ENCODE measurements around the gene OPTN. TPM values are rescaled to one million over a fixed set of nuclear protein-coding genes. Genes with fewer than 3 reads are reported as not detected.
A peak's percentile ranks its signal among the peaks of the same experiment; 100 is the strongest.

OPTN gene
- total RNA-seq, 2 experiments from 2014 or later = 32.0 to 33.0 TPM

DNA sequence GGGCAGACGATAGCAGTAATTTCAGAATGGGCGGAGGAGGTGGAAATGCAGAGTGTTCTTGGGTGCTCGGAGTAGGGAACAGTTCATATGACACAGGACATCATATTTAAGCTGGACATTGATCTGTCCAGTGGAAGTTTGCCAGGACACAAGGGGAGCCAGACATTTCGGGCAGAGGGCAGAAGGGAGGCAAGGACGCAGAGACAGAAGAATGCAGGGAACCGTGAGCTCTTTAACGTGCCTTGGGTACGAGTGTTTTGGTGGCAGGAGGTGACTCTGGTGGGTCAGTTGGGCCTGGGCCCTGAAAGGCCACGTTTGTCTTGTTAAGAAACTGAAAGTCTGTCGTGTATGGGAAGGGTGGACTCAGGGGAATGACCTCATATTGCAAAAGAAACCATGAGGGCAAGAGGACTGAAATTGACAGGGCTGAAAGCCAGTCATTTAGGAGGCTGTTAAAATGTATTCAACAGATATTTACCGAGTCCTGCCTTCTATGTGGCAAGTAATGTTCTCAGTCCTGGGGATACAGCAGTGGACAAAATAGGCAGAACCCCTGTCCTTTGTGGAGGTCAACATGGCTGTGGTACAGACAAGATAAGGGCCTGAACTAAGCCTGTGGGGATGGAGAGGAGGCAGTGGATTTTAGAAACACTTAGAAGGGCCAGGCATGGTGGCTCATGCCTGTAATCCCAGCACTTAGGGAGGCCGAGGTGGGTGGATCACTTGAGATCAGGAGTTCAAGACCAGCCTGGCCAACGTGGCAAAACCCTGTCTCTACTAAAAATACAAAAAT lies 2.2 kb downstream of the OPTN start:
- no peaks in the 10 kb centered on the region for H3K9me3 Mint-ChIP-seq
- peaks cover 7% of the 10 kb centered on the region for H3K36me3 Mint-ChIP-seq (ENCODE audit: low read depth)
- H3K27me3 Mint-ChIP-seq = no peaks in the 10 kb centered on the region
- CTCF ChIA-PET = interaction anchor here (1.0 kb wide), 1 partner anchor 210 kb away, joined by 3 read pairs; no protein-coding TSS in a partner anchor
- peaks cover 45% of the 10 kb centered on the region for H3K4me1 Mint-ChIP-seq (ENCODE audit: low read depth)
- POLR2A ChIA-PET = no interaction called here
- H3K4me3 Mint-ChIP-seq = peak overlapping the region; percentile 28
- intact Hi-C loops (cut with micrococcal nuclease) = no loop called here
- ATAC-seq (no peak), DNase-seq (no peak)
- peak overlapping the region; percentile 28 for H3K27ac Mint-ChIP-seq
- TF ChIP-seq, protein P1, sequence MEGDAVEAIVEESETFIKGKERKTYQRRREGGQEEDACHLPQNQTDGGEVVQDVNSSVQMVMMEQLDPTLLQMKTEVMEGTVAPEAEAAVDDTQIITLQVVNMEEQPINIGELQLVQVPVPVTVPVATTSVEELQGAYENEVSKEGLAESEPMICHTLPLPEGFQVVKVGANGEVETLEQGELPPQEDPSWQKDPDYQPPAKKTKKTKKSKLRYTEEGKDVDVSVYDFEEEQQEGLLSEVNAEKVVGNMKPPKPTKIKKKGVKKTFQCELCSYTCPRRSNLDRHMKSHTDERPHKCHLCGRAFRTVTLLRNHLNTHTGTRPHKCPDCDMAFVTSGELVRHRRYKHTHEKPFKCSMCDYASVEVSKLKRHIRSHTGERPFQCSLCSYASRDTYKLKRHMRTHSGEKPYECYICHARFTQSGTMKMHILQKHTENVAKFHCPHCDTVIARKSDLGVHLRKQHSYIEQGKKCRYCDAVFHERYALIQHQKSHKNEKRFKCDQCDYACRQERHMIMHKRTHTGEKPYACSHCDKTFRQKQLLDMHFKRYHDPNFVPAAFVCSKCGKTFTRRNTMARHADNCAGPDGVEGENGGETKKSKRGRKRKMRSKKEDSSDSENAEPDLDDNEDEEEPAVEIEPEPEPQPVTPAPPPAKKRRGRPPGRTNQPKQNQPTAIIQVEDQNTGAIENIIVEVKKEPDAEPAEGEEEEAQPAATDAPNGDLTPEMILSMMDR (IDR thresholded peaks at IDR 0.05) = no peak

DNA sequence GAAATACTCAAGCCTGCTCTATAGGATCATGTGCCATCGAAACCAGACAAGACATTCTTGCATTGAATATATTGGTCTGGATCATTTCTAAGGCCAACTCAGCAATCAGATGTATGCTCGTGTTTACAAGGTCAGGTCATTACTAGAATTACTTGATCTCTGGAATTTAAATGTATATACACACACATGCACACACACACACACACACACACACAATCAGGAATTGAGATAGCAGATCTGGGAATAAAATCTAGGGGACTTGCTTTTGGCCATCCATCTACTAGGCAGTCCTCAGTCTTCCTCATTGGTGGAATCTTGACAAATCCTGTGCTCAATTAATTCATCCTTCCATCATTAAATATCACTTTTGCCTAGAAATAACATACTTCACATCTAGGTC lies 3.6 kb downstream of the OPTN start:
- intact Hi-C loops (cut with micrococcal nuclease) = no loop called here
- CTCF ChIA-PET = no interaction called here
- peaks cover 54% of the 10 kb centered on the region for H3K4me1 Mint-ChIP-seq (ENCODE audit: low read depth)

DNA sequence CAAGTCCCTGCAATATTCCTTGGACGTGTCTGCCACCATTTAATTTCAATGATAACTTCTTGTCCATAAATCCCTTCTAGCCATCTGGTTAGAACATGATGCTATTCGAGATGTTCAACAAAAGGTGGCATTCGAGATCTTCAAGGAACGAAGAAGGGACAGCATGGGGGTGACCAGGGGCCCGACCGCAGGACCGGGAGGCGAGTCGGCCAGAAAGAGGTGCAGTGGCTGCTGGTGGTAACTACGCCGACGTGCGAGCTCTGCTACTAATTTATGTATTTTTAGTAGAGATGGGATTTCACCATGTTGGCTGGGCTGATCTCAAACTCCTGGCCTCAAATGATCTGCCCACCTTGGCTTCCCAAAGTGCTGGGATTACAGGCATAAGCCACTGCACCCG lies 4.7 kb downstream of the OPTN start:
- CTCF ChIA-PET = interaction anchor here (0.6 kb wide), 1 partner anchor 21 kb away, joined by 3 read pairs; no protein-coding TSS in a partner anchor
- POLR2A ChIA-PET = no interaction called here
- TF ChIP-seq, protein P1 (IDR thresholded peaks at IDR 0.05) = no peak
- no peaks in the 10 kb centered on the region for H3K27me3 Mint-ChIP-seq
- intact Hi-C loops (cut with micrococcal nuclease) = no loop called here
- H3K27ac Mint-ChIP-seq = no peak overlapping the region
- no peak for DNase-seq
- no peaks in the 10 kb centered on the region for H3K9me3 Mint-ChIP-seq
- H3K4me1 Mint-ChIP-seq (ENCODE audit: low read depth) = peaks cover 57% of the 10 kb centered on the region
- ATAC-seq = no peak
- H3K4me3 Mint-ChIP-seq = no peak overlapping the region
- peaks cover 11% of the 10 kb centered on the region for H3K36me3 Mint-ChIP-seq (ENCODE audit: low read depth)

More for the DNA sequence above, 3.6 kb downstream of the OPTN start:
- TF ChIP-seq, protein P1 (IDR thresholded peaks at IDR 0.05) = no peak
- H3K27me3 Mint-ChIP-seq = no peaks in the 10 kb centered on the region
- POLR2A ChIA-PET = interaction anchor here (0.6 kb wide), 1 partner anchor 52 kb away, joined by 4 read pairs; no protein-coding TSS in a partner anchor
- H3K9me3 Mint-ChIP-seq = no peaks in the 10 kb centered on the region
- H3K27ac Mint-ChIP-seq = no peak overlapping the region
- peaks cover 7% of the 10 kb centered on the region for H3K36me3 Mint-ChIP-seq (ENCODE audit: low read depth)
- ATAC-seq (no peak), DNase-seq (no peak)
- no peak overlapping the region for H3K4me3 Mint-ChIP-seq

DNA sequence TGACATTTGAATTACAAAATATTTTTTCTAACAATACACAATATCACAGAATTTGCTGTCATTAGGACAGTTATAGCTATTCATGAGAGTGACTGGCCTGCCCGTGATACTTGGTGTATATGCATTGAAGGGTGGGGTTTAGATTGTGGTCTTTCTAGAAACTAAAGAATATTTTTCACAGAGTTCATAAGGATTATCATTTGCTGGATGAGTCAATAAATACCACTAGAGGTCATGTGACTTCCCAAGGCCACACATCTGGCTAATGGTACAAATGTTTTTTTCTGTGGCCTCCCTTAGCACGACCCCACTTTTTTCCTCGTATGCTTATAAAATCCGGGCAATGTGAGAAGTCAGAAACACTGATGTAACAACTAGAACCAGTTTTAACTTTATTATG lies 5.2 kb downstream of the OPTN start:
- H3K4me3 Mint-ChIP-seq = no peak overlapping the region
- H3K27me3 Mint-ChIP-seq = no peaks in the 10 kb centered on the region
- H3K36me3 Mint-ChIP-seq (ENCODE audit: low read depth) = peaks cover 12% of the 10 kb centered on the region
- H3K4me1 Mint-ChIP-seq (ENCODE audit: low read depth) = peaks cover 61% of the 10 kb centered on the region
- no peaks in the 10 kb centered on the region for H3K9me3 Mint-ChIP-seq
- no peak for DNase-seq
- ATAC-seq = peak; percentile 26
- intact Hi-C loops (cut with micrococcal nuclease) = no loop called here
- POLR2A ChIA-PET = no interaction called here
- CTCF ChIA-PET = no interaction called here
- TF ChIP-seq, protein P1 (IDR thresholded peaks at IDR 0.05) = no peak
- peak overlapping the region; percentile 27 for H3K27ac Mint-ChIP-seq

DNA sequence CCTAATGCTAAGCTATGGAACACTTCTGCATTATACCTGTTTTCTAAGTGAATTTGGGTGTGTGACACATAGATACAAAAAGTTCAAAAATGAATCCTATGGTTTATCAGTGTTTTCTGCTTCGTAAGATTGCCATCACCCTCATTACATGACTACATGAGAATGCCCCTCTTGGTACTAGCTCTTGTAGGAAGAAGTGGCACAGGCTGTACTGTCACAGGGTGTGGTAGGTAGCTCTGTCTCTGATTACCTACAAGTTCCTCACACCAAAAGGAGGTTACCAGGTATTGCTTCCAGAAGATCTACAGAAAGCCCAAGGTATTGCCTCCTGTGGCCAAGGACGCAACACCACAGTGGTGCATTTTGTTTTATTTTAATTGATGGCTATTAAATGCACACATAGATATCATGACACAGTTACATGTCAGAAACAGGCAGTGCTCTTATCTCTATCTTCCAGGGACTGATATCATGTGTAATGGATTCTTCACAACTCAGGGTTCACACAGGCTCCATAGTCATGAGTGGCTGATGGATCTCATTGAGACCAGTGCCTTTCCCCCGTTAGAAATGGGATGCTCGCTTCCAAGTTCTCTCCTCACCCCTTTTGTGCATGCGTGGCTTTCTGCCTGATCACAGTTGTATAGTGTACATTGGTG lies 6.6 kb downstream of the OPTN start:
- CTCF ChIA-PET = no interaction called here

More for the DNA sequence above, 6.6 kb downstream of the OPTN start:
- H3K36me3 Mint-ChIP-seq (ENCODE audit: low read depth) = peaks cover 20% of the 10 kb centered on the region
- ATAC-seq (no peak), DNase-seq (no peak)
- TF ChIP-seq, protein P1 (IDR thresholded peaks at IDR 0.05) = no peak
- POLR2A ChIA-PET = no interaction called here
- no peaks in the 10 kb centered on the region for H3K27me3 Mint-ChIP-seq
- peaks cover 67% of the 10 kb centered on the region for H3K4me1 Mint-ChIP-seq (ENCODE audit: low read depth)
- H3K27ac Mint-ChIP-seq = peak overlapping the region; percentile 35
- no peak overlapping the region for H3K4me3 Mint-ChIP-seq
- intact Hi-C loops (cut with micrococcal nuclease) = no loop called here
- H3K9me3 Mint-ChIP-seq = no peaks in the 10 kb centered on the region
